GM12875 (cell line): ENCODE measurements around the gene USP22.

ENCODE experiments used
- H3K4me3 ChIP-seq: one replicate; pipeline ENCODE4 v1.5.1; 2011; ENCODE audit warnings: low read depth, low read length, control low read depth
- CTCF ChIP-seq: IDR thresholded peaks from 2 replicates; pipeline ENCODE4 v1.5.1; 2011; ENCODE audit warnings: low read depth, mild to moderate bottlenecking, control low read depth, inconsistent platforms, low read length, moderate library complexity, borderline replicate concordance; ENCODE audit not compliant: insufficient read depth

The USP22 gene

GRCh38 chr17:20991276-20992037 is 51.4 kb downstream of the USP22 start:
- H3K4me3 ChIP-seq, result no peak overlapping the region
- TF ChIP-seq CTCF, result no peak

- TF ChIP-seq CTCF, result no peak
- H3K4me3 ChIP-seq, result no peak overlapping the region
These were observed 52.6 kb downstream of the USP22 start for GRCh38 chr17:20989991-20990855.

- no peak for TF ChIP-seq CTCF
- no peak overlapping the region for H3K4me3 ChIP-seq
These were observed 53.3 kb downstream of the USP22 start for GRCh38 chr17:20989481-20989880.

- no peak for TF ChIP-seq CTCF
- H3K4me3 ChIP-seq, result no peak overlapping the region
These were observed 53.9 kb downstream of the USP22 start for GRCh38 chr17:20988896-20989295.

GRCh38 chr17:20988001-20988636 is 54.7 kb downstream of the USP22 start:
- TF ChIP-seq CTCF, result no peak
- no peak overlapping the region for H3K4me3 ChIP-seq

GRCh38 chr17:20987511-20987910 is 55.3 kb downstream of the USP22 start:
- no peak for TF ChIP-seq CTCF
- H3K4me3 ChIP-seq, result no peak overlapping the region
